AG10803 (cell line): ENCODE measurements around the gene OR4D2.

ENCODE experiments used
- DNase-seq: peaks from one replicate; pipeline ENCODE4 v3.0.0; 2010; ENCODE audit warnings: low read depth
- H3K4me3 ChIP-seq: 2 replicates; pipeline ENCODE4 v1.5.1; 2011; ENCODE audit warnings: mild to moderate bottlenecking, low read length, control low read depth
- CTCF ChIP-seq: conservative IDR thresholded peaks from 2 replicates; pipeline ENCODE4 v1.5.1; 2011; ENCODE audit warnings: mild to moderate bottlenecking, low read length, control low read depth, inconsistent platforms

The OR4D2 gene

DNA sequence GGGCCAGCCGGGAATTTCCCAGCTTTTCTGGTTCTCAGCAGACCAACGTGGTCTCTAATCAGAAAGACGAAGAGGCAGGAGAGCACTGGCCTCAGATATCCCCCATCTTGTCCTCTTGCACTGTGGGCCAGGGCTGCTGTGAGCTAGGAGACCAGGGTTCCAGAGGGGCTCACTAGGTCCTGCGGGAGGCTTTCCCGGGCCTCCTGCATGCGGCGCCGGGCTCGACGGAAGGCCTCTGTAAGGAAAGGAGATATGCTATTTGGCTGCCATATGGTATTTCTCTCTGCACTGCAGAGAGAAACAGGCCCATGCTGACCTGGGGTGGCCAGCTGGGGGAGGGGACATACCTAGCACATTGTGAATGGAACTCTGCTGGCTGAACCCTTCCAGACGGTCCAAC is 39.2 kb downstream of the OR4D2 start:
- no peak overlapping the region for H3K4me3 ChIP-seq
- no peak for DNase-seq
- TF ChIP-seq CTCF, result no peak

DNA sequence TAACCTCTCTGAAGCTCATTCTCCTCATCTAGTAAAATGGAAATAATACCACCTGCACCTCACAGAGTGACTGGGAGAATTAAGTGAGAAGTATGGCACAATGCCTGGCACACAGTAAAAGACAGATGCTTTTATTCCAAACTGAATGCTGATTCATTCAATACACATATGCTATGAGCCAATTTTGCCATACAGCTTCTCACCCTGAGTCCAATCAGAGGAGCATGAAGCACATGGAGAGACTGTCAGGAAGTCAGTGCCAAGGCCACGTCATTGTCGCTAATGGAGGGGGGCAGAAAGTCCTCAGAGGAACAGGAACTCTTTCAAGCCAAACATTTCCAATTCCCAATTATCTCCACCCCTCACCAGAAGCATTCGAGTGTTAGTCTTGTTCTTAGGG is 40.7 kb downstream of the OR4D2 start:
- no peak for TF ChIP-seq CTCF

DNA sequence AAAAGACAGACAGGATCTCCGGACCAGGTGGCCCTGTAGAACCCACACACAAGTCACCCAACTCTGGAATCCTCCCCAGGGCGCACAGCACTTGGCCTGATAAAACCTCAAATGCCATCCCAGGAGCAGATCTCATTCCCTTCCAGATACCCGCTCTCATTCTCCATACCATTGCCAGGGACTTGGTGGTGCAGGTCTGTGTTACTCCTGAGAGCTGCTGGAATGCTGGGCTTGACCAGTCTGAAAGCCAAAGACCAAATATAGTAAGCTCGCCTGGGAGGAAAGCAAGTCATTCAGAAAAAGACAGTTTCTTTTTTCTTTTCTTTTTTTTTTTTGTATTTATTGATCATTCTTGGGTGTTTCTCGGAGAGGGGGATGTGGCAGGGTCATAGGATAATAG is 41.6 kb downstream of the OR4D2 start:
- H3K4me3 ChIP-seq, result no peak overlapping the region
- DNase-seq, result no peak
- no peak for TF ChIP-seq CTCF

More for the DNA sequence above, 40.7 kb downstream of the OR4D2 start:
- DNase-seq, result no peak
- no peak overlapping the region for H3K4me3 ChIP-seq

DNA sequence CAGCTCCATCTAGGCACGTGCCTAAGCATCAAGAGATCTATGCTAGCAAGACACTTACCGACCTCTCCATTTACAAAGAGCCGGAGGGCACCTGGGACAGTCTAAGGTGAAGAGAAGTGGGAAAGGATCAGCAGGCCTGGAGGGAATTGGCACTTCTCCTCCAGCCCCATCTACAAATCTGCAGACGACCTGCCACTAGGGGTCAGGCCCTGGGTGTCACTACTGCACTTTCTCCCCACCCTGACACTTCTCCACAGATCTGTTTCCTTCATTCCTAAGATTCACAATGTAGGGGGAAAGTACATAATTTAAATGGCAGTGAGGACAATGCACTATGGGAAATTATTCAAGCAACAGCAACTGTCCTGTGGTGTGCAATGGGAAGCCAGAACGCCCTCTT is 44.1 kb downstream of the OR4D2 start:
- no peak overlapping the region for H3K4me3 ChIP-seq
- TF ChIP-seq CTCF, result no peak; the same call in 1 of the 2 replicates
- DNase-seq, result no peak

DNA sequence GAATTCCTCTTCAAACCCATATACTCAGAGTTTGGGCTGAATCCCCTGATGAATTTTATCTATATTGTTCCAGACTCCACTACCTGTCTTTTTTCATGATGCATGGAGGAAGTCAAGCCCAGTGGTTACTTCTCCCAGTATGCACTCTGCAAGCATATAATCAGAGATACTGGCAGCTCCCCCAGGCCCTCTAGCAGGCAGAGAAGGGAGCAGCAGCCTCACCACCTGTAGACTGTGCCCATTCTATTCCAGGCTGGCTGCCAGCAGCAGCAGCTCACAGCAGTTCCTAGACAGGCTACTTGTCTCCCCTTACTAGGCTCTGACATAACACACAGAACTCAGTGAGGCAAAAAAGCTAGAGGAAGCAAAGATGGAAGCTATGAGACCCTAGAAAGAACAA is 48.9 kb downstream of the OR4D2 start:
- DNase-seq, result no peak
- no peak overlapping the region for H3K4me3 ChIP-seq
- no peak for TF ChIP-seq CTCF

GRCh38 chr17:58217766-58218165 is 51.0 kb downstream of the OR4D2 start:
- no peak overlapping the region for H3K4me3 ChIP-seq
- no peak for DNase-seq
- no peak for TF ChIP-seq CTCF

DNA sequence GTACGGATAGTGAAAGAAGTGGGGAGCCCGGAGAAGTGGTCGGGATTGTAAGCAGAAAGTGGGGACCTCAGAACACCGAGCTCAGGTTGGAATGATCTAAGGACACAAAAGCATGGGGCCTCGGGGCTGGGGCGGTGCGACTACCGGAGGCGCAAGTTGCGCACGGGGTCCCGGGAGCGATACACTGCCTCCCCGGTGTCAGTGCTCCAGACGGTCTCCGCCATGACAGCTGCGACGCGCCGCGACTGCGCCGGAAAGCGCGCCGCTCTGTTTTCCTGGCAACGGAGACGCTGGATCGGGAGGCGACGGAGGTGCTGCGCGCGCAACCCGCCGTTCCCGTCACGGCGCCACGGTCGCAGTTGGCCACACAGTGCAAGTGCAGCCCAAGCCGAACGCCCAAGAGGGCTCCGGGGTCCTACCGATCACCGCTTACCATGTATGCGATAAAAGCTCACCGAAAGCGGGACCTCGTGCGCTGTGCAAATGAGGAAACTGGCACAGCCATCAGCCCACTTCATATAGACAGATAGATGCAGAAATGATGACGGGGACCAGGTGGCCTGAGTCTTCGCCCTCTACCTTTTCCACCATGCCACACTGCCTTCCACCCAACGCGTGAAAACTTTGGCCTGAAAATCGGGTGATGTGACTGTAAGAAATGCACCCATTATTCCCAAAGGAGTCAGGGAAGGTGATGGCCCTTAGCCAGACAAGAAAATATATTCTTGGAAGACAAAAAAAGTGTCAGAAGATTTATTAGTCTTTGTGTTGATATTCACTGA is 52.4 kb downstream of the OR4D2 start, which contains the start of gene MKS1:
TSS of gene MKS1 (minus strand) at position 249 of the 782 bp plus-strand sequence. CDS start at position 224, 25 bp downstream.
- peak; percentile 51 for TF ChIP-seq CTCF
- DNase-seq, result peak; percentile 87
- H3K4me3 ChIP-seq, result peak within 1 kb of the TSS; percentile 88
